Activated CD4-positive, alpha-beta T cell treated with anti-CD3 and anti-CD28 coated beads for 4 hours (primary cell): ENCODE measurements around the gene ARF3.
"Not testable (repeated sequence)": the region's sequence is repeated elsewhere in the genome, so short reads cannot be mapped to it uniquely, and the experiment has no call there.

Source experiments
- DNase-seq, 2 donors: peaks; one replicate each; pipeline ENCODE4 v3.0.0-alpha.2; 2020

ARF3 gene

GRCh38 chr12:48924617-48925303 is 32.5 kb downstream of the ARF3 start:
- peak; percentile 78 to 81 for DNase-seq

- no peak for DNase-seq
These were observed 34.2 kb downstream of the ARF3 start for GRCh38 chr12:48923117-48923516.

GRCh38 chr12:48917857-48918537 is 39.3 kb downstream of the ARF3 start:
- DNase-seq = peak; percentile 39 to 47

GRCh38 chr12:48910196-48910595 is 47.1 kb downstream of the ARF3 start:
- no peak for DNase-seq

- DNase-seq = not testable (repeated sequence)
These were observed 47.6 kb downstream of the ARF3 start for GRCh38 chr12:48909698-48910097.

GRCh38 chr12:48907245-48907644 is 50.0 kb downstream of the ARF3 start:
- no peak for DNase-seq

GRCh38 chr12:48903982-48904411 is 53.3 kb downstream of the ARF3 start:
- peak; percentile 80 to 89 for DNase-seq

- no peak for DNase-seq
These were observed 53.8 kb downstream of the ARF3 start for GRCh38 chr12:48903363-48903981.

- no peak for DNase-seq
These were observed 56.0 kb downstream of the ARF3 start for GRCh38 chr12:48901278-48901677.

- no peak for DNase-seq
These were observed 57.6 kb downstream of the ARF3 start for GRCh38 chr12:48899651-48900050.

- DNase-seq = no peak
These were observed 63.0 kb downstream of the ARF3 start for GRCh38 chr12:48894271-48894670.

- DNase-seq = peak; percentile 67 to 73
These were observed 66.4 kb downstream of the ARF3 start for GRCh38 chr12:48890657-48891418.

GRCh38 chr12:48889679-48890078 is 67.6 kb downstream of the ARF3 start:
- no peak for DNase-seq
